ENCODE data around the gene MARCHF10.

MARCHF10 gene

GRCh38 chr17:62807812-62808575 lies at the start of gene MARCHF10:
Gene MARCHF10, minus strand, starts transcription at chr17:62808314. Its CDS starts 6,579 bp downstream, at chr17:62801735.
- H3K9me3 Mint-ChIP-seq: no peaks in the 10 kb centered on the region
- TF ChIP-seq, protein P1, sequence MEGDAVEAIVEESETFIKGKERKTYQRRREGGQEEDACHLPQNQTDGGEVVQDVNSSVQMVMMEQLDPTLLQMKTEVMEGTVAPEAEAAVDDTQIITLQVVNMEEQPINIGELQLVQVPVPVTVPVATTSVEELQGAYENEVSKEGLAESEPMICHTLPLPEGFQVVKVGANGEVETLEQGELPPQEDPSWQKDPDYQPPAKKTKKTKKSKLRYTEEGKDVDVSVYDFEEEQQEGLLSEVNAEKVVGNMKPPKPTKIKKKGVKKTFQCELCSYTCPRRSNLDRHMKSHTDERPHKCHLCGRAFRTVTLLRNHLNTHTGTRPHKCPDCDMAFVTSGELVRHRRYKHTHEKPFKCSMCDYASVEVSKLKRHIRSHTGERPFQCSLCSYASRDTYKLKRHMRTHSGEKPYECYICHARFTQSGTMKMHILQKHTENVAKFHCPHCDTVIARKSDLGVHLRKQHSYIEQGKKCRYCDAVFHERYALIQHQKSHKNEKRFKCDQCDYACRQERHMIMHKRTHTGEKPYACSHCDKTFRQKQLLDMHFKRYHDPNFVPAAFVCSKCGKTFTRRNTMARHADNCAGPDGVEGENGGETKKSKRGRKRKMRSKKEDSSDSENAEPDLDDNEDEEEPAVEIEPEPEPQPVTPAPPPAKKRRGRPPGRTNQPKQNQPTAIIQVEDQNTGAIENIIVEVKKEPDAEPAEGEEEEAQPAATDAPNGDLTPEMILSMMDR (IDR thresholded peaks at IDR 0.05; ENCODE audit: unreplicated experiment in 3 of 3): no peak
- no peaks in the 10 kb centered on the region for H3K36me3 Mint-ChIP-seq (ENCODE audit: low read depth)
- H3K27ac Mint-ChIP-seq: peak within 1 kb of the TSS in 2 of 3 experiments; percentile 23 to 56
- H3K4me3 Mint-ChIP-seq: peak within 1 kb of the TSS; percentile 38 to 57 (median 45)
- peaks cover 4% of the 10 kb centered on the region for H3K27me3 Mint-ChIP-seq (ENCODE audit: low read depth)
- peaks cover 24% of the 10 kb centered on the region for H3K4me1 Mint-ChIP-seq

GRCh38 chr17:62857526-62857925 lies 49.4 kb upstream of the MARCHF10 start:
- TF ChIP-seq, protein P1 (IDR thresholded peaks at IDR 0.05; ENCODE audit: unreplicated experiment in 3 of 3): no peak
- Mint-ChIP-seq H3K9me3 (peaks cover 6% of the 10 kb centered on the region), H3K4me3 (no peak overlapping the region), H3K27ac (no peak overlapping the region), H3K4me1 (peaks cover 46% of the 10 kb centered on the region), H3K36me3 (ENCODE audit: low read depth) (no peaks in the 10 kb centered on the region), H3K27me3 (ENCODE audit: low read depth) (peaks cover 5% of the 10 kb centered on the region)

DNA sequence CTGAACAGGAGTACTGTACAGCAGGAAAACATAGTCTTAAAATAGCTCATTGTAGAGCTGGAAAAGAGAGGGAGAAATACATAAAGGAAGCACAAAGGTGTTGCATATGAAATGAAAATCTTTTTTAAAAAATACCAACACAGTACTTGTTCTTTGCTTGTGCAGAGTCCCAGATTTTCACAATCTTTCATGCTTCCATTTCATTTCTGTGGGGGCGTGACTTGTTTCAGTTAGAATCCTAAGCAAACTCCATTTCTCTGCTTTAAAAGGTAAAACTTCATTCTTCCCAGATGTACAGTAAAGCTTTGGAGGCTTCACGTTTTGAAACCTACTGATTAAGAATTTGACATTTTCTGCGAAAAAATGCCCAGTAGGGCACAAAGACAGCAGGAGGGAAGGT lies 48.5 kb upstream of the MARCHF10 start:
- Mint-ChIP-seq H3K9me3 (peaks cover 6% of the 10 kb centered on the region), H3K4me1 (peaks cover 45% of the 10 kb centered on the region), H3K36me3 (ENCODE audit: low read depth) (no peaks in the 10 kb centered on the region), H3K4me3 (no peak overlapping the region), H3K27me3 (ENCODE audit: low read depth) (peaks cover 4% of the 10 kb centered on the region), H3K27ac (peak overlapping the region in 1 of 3 experiments; percentile 76)
- TF ChIP-seq, protein P1 (IDR thresholded peaks at IDR 0.05; ENCODE audit: unreplicated experiment in 3 of 3): no peak

GRCh38 chr17:62855156-62855555 lies 47.0 kb upstream of the MARCHF10 start:
- Mint-ChIP-seq H3K9me3 (peaks cover 6% of the 10 kb centered on the region), H3K4me1 (peaks cover 48% of the 10 kb centered on the region), H3K27me3 (ENCODE audit: low read depth) (peaks cover 3% of the 10 kb centered on the region), H3K36me3 (ENCODE audit: low read depth) (no peaks in the 10 kb centered on the region), H3K27ac (peak overlapping the region; percentile 44 to 76 (median 65)), H3K4me3 (no peak overlapping the region)
- TF ChIP-seq, protein P1 (IDR thresholded peaks at IDR 0.05; ENCODE audit: unreplicated experiment in 3 of 3): no peak

DNA sequence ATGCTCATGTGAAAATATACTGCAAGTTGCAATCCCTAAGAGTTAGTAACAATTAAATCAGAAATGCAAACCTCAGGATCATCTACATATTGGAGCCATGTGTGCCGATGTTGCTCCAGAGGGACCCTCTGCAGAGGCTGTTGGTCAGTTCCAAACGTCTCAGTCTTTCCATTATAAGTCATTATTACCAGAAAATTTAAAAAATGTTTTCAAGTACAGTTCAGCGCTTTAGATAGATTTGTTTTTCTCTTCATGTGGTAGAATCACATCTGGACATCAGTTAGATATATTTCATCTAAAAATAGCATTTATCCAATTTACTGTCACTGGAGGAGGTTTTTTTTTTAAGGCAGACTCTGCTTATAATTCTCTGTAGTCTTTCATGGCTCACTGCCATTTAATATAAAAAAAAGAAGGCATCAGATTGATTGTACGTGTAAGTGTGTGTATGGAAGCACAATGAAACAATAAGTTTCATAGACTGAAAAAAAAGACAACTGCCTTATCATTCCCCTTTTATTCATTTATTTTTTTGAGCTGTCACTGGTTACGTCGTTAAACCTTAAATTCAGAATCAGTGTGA lies 46.1 kb upstream of the MARCHF10 start:
- TF ChIP-seq, protein P1 (IDR thresholded peaks at IDR 0.05; ENCODE audit: unreplicated experiment in 3 of 3): no peak

More for the DNA sequence above, 46.1 kb upstream of the MARCHF10 start:
- Mint-ChIP-seq H3K4me1 (peaks cover 42% of the 10 kb centered on the region), H3K9me3 (peaks cover 6% of the 10 kb centered on the region), H3K27me3 (ENCODE audit: low read depth) (peaks cover 3% of the 10 kb centered on the region), H3K4me3 (no peak overlapping the region), H3K27ac (peak overlapping the region; percentile 58 to 76 (median 65)), H3K36me3 (ENCODE audit: low read depth) (no peaks in the 10 kb centered on the region)

All from nephron (organoid).